Measurements from ENCODE around the gene CALN1. TPM values are rescaled to one million over a fixed set of nuclear protein-coding genes. Genes with fewer than 3 reads are reported as not detected.
A peak's percentile ranks its signal among the peaks of the same experiment; 100 is the strongest.

Gene CALN1
- total and polyA plus RNA-seq, 2 of the 8 experiments (the other 6 are each of a cell fraction or from before 2014, with no cell fraction given) = 6.4 to 15.2 TPM

DNA sequence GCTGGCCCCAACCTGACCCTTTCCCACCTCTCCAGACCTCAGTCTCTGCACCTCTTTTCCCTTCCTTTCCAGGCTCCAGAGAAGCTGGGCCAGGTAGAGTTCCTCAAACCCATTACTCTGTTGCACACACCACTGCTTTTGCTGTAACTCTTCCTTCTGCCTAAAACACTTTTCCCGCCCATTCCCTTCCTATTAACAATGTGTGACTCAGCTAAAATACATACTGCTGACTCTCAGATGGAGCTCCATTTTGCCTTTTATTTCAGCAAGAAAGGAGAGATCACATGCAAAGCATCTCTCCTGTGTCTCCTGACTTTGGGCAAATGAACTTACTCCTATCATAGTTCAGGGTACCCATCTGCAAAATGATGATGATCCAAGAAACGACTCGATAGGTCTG lies 201.0 kb downstream of the CALN1 start (continued):
- TF ChIP-seq MAFK (IDR thresholded peaks at IDR 0.05; ENCODE audit: low read depth, low read length) (peak; percentile 61; the same call in 1 of the 2 replicates), CHD1 (IDR thresholded peaks at IDR 0.05; ENCODE audit: low read depth, low read length) (no peak), EZH2 (IDR thresholded peaks at IDR 0.05; ENCODE audit: low read depth, low read length, severe bottlenecking) (no peak), TAF1 (IDR thresholded peaks at IDR 0.05; ENCODE audit: low read depth, low read length) (no peak), SP2 (IDR thresholded peaks at IDR 0.05; ENCODE audit: low read length) (no peak), SRF (IDR thresholded peaks at IDR 0.05; ENCODE audit: low read depth, low read length) (no peak)
- TF ChIP-seq, protein P1, sequence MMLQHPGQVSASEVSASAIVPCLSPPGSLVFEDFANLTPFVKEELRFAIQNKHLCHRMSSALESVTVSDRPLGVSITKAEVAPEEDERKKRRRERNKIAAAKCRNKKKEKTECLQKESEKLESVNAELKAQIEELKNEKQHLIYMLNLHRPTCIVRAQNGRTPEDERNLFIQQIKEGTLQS (IDR thresholded peaks at IDR 0.05; ENCODE audit: insufficient read depth, low read depth, low read length) = no peak
- TF ChIP-seq, protein P2, sequence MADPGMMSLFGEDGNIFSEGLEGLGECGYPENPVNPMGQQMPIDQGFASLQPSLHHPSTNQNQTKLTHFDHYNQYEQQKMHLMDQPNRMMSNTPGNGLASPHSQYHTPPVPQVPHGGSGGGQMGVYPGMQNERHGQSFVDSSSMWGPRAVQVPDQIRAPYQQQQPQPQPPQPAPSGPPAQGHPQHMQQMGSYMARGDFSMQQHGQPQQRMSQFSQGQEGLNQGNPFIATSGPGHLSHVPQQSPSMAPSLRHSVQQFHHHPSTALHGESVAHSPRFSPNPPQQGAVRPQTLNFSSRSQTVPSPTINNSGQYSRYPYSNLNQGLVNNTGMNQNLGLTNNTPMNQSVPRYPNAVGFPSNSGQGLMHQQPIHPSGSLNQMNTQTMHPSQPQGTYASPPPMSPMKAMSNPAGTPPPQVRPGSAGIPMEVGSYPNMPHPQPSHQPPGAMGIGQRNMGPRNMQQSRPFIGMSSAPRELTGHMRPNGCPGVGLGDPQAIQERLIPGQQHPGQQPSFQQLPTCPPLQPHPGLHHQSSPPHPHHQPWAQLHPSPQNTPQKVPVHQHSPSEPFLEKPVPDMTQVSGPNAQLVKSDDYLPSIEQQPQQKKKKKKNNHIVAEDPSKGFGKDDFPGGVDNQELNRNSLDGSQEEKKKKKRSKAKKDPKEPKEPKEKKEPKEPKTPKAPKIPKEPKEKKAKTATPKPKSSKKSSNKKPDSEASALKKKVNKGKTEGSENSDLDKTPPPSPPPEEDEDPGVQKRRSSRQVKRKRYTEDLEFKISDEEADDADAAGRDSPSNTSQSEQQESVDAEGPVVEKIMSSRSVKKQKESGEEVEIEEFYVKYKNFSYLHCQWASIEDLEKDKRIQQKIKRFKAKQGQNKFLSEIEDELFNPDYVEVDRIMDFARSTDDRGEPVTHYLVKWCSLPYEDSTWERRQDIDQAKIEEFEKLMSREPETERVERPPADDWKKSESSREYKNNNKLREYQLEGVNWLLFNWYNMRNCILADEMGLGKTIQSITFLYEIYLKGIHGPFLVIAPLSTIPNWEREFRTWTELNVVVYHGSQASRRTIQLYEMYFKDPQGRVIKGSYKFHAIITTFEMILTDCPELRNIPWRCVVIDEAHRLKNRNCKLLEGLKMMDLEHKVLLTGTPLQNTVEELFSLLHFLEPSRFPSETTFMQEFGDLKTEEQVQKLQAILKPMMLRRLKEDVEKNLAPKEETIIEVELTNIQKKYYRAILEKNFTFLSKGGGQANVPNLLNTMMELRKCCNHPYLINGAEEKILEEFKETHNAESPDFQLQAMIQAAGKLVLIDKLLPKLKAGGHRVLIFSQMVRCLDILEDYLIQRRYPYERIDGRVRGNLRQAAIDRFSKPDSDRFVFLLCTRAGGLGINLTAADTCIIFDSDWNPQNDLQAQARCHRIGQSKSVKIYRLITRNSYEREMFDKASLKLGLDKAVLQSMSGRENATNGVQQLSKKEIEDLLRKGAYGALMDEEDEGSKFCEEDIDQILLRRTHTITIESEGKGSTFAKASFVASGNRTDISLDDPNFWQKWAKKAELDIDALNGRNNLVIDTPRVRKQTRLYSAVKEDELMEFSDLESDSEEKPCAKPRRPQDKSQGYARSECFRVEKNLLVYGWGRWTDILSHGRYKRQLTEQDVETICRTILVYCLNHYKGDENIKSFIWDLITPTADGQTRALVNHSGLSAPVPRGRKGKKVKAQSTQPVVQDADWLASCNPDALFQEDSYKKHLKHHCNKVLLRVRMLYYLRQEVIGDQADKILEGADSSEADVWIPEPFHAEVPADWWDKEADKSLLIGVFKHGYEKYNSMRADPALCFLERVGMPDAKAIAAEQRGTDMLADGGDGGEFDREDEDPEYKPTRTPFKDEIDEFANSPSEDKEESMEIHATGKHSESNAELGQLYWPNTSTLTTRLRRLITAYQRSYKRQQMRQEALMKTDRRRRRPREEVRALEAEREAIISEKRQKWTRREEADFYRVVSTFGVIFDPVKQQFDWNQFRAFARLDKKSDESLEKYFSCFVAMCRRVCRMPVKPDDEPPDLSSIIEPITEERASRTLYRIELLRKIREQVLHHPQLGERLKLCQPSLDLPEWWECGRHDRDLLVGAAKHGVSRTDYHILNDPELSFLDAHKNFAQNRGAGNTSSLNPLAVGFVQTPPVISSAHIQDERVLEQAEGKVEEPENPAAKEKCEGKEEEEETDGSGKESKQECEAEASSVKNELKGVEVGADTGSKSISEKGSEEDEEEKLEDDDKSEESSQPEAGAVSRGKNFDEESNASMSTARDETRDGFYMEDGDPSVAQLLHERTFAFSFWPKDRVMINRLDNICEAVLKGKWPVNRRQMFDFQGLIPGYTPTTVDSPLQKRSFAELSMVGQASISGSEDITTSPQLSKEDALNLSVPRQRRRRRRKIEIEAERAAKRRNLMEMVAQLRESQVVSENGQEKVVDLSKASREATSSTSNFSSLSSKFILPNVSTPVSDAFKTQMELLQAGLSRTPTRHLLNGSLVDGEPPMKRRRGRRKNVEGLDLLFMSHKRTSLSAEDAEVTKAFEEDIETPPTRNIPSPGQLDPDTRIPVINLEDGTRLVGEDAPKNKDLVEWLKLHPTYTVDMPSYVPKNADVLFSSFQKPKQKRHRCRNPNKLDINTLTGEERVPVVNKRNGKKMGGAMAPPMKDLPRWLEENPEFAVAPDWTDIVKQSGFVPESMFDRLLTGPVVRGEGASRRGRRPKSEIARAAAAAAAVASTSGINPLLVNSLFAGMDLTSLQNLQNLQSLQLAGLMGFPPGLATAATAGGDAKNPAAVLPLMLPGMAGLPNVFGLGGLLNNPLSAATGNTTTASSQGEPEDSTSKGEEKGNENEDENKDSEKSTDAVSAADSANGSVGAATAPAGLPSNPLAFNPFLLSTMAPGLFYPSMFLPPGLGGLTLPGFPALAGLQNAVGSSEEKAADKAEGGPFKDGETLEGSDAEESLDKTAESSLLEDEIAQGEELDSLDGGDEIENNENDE (IDR thresholded peaks at IDR 0.05; ENCODE audit: insufficient replicate concordance, low read length) = no peak
- TF ChIP-seq, protein P3, sequence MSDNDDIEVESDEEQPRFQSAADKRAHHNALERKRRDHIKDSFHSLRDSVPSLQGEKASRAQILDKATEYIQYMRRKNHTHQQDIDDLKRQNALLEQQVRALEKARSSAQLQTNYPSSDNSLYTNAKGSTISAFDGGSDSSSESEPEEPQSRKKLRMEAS (IDR thresholded peaks at IDR 0.05) = no peak

All from H1 (cell line).